Lower leg skin (tissue), 3 donors: ENCODE results near the gene CHERP.

ENCODE experiments used
- CTCF ChIP-seq, 3 donors: fragments of 450-650 bp; IDR thresholded peaks; one replicate each; pipeline ENCODE4 v1.5.1; 2016; ENCODE audit warnings: antibody characterized with exemption in 3 of 3, mild to moderate bottlenecking in 3 of 3, moderate library complexity in 2 of 3
- POLR2A ChIP-seq, 2 donors: fragments of 450-650 bp; IDR thresholded peaks; one replicate each; pipeline ENCODE4 v1.6.1; 2016 to 2017; ENCODE audit warnings: antibody characterized with exemption in 2 of 2, mild to moderate bottlenecking in 1 of 2, moderate library complexity in 1 of 2

DNA sequence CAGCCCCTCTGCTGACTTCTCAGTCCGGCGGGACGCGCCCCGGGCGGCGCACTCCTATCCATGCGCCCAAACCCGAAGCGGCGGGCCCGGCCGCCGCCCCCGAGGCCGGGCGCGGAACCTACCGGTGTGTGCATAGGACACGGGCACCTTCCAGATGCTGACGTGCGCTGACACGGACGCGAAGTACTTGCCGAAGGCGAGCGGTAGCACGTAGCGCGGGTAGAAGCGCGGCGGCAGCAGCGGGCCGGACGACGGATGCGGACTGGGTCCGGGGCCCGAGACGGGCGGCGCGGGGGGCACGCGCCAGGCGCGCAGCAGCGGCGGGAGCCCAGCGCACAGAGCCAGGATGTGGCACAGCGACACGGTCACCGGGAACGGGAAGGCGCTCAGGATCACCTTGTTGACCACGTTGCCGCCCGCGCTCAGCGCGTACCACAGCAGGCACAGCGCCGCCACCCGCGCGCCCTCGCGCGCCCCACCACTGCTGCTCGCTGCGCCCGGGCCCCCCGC, 29.6 kb upstream of the CHERP start:
- TF ChIP-seq POLR2A (IDR thresholded peaks at IDR 0.05) (no peak), CTCF (IDR thresholded peaks at IDR 0.05) (no peak)
